ENCODE measurements around the gene CFI.

DNA sequence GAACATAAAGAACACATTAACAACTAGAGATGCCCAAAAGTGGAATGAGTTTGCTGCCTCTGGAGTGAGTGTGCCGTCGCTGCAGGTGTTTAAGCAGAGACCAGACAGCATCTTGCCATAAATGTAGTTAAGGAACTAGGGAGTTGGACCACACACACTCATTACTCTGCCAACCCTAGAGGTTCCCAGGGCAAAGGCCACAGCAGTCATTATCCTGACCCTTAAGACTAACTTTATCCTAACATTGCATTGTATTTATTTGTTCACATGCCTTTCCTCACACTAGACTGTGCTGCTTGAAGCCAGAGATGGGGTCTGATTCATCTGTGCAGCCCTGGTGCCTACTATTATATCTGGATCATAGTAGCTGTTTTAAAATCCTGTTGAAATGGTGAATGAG lies 55.1 kb downstream of the CFI start:
- no peak for TF ChIP-seq POLR2A (IDR thresholded peaks at IDR 0.05)
- TF ChIP-seq, protein P1, sequence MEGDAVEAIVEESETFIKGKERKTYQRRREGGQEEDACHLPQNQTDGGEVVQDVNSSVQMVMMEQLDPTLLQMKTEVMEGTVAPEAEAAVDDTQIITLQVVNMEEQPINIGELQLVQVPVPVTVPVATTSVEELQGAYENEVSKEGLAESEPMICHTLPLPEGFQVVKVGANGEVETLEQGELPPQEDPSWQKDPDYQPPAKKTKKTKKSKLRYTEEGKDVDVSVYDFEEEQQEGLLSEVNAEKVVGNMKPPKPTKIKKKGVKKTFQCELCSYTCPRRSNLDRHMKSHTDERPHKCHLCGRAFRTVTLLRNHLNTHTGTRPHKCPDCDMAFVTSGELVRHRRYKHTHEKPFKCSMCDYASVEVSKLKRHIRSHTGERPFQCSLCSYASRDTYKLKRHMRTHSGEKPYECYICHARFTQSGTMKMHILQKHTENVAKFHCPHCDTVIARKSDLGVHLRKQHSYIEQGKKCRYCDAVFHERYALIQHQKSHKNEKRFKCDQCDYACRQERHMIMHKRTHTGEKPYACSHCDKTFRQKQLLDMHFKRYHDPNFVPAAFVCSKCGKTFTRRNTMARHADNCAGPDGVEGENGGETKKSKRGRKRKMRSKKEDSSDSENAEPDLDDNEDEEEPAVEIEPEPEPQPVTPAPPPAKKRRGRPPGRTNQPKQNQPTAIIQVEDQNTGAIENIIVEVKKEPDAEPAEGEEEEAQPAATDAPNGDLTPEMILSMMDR (IDR thresholded peaks at IDR 0.05), result no peak
